NCI-H1436 treated with DMSO at 0.1 percent for 48 hours (cell line): ENCODE results near the gene ZBTB24.

ENCODE experiments used
- DNase-seq: peaks from one replicate; lab custom pipeline; 2025; lab: John Stamatoyannopoulos, UW

Gene ZBTB24

DNA sequence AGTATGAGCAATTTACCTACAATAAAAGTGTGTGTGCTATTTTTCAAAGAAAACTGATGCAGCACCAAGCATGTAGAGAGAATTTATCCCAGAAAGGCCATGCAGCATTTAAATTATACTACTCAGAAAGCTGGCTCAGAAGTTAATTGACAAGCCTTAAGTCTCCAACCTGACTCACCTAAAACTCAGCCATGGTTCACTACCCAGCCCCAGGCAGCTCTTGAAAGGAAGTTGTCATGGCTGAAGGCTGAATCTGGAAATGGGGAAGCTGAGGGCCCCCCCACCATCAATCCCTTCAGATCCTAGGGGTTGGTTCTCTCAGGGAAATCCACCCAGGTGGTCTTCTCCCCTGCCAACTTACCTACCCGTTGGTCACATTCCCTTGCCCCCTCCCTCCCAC lies 62.3 kb downstream of the ZBTB24 start:
- no peak for DNase-seq

DNA sequence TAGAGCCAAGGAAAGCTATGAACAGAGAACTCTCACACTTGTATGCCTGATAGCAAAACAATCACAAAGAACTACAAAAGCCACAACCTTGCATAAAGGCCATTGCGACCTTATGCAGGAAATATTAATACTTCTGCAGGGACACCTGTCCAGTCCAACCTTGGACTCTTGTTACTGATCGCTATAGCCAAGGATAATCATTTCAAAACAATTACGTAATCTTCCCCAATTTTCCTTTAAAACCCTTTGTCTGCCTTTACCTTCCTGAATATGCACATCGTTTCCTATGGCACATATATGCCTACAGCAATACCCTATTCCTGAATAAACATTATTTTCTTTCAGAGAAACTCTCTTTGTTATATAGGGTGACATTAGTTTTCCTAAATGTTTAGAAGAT lies 65.4 kb downstream of the ZBTB24 start:
- no peak for DNase-seq
